ENCODE measurements around the gene NRDC.
"Not testable (repeated sequence)": the region's sequence is repeated elsewhere in the genome, so short reads cannot be mapped to it uniquely, and the experiment has no call there.

Gene NRDC

DNA sequence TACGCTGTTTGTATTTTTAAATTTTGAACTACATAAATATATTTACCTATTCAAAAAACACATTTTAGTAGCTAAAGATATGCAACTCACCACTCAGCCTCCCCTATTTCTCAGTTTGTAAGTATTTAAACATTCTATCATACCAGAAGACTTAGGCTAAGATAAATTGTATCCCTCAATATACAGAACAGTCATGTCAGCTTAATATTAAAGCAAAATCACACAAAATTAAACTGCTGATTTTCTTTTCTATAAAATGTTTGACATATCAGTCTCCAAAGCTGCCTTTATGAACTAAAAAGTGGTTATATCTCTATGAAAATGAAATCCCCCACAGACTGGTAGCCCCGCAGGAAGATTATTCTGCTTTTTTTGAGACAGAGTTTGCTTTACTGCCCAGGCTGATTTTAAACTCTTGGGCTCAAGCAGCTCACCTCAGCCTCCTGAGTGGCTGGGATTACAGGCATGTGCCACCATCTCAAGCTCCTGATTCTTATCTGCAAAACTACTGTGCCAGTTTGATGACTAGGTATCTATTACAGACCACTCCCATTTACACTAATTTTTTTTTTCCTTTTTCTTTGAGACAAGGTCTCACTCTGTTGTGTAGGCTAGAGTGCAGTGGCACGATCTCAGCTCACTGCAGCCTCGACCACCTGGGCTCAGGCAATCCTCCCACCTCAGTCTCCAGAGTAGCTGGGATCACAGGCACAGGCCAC, 37.6 kb downstream of the NRDC start:
- DNase-seq (ENCODE audit: low read depth) = no peak

DNA sequence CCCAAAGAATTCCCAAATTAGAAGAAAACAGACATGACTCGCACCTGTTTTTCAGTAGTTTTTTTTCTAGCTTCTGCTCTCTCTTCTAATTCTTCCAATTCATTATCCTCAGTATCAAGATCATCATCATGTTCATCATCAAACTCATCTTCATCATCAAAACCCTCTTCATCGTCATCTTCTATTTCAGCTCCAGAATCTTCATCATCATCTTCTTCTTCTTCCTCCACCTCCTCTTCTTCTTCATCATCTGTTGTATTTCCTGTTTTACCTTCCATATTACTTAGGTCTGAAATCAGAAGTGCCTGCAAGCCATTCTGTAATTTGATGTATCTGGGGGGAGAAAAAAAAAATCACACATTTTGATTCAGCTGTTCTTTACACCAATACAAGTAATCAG, 38.3 kb downstream of the NRDC start:
- no peak for DNase-seq (ENCODE audit: low read depth)

DNA sequence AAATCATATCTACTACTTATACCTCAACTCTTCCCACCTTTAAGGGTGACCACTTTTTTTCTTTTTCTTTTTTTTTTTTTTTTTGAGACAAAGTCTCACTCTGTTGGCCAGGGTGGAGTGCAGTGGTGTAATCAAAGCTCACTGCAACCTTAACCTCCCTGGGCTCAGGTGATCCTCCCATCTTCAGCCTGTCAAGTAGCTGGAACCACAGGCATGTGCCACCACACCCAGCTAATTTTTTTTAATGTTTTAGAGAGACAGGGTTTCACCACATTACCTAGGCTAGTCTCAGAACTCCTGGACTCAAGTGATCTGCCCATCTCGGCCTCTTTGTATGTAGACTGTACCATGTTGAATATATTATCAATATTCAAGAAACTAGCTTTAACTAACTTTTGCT, 39.4 kb downstream of the NRDC start:
- no peak for DNase-seq (ENCODE audit: low read depth)

DNA sequence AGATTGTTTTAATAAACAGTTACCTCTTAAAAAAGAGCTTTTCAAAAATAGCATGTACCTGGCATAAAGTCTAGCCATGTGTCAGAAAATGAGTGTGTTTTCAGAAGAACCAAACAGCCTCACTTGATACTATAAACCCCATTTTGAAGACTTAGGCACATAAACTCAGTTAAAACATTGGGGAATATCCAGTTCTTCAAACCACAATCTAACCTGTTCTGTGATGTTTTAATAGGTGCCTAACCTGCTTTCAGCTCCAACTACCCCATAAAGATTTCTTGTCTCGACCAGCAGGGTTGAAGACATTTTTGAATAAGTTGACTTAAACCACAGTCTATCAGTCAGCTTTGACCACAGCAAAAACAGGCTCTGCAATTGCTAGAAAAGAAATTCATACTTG, 41.3 kb downstream of the NRDC start:
- no peak for DNase-seq (ENCODE audit: low read depth)

DNA sequence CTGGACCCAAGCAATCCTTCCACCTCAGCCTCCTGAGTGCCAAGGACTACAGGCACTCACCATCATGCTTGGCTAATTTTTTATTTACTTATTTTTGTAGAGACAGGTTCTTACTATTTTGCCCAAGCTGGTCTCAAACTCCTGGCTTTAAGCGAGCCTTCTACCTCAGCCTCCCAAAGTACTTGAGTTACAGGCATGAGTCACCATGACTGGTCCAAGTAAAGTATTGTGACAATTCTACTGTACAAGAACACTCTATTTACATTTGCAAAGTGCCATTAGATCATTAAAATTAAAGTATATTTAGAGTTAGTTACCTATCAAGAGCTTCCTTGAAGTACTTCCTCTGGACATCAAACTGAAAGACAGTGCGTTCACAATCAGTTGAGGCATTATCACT, 44.8 kb downstream of the NRDC start:
- no peak for DNase-seq (ENCODE audit: low read depth)

DNA sequence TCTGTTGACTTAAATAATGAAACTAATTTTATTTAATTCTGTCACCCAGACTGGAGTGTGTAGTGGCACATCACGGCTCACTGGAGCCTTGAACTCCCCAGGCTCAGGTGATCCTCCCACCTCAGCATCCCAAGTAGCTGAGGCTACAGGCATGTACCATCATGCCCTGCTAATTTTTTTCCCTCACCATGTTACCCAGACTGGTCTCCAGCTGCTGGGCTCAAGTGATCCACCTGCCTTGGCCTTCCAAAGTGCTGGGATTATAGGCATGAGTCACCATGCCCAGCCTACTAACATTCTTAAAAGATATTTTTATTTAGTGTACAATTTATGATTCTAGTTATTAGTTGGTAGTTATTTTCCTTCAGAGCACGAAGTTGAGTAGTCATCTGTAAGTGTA, 49.5 kb downstream of the NRDC start:
- DNase-seq (ENCODE audit: low read depth) = no peak

DNA sequence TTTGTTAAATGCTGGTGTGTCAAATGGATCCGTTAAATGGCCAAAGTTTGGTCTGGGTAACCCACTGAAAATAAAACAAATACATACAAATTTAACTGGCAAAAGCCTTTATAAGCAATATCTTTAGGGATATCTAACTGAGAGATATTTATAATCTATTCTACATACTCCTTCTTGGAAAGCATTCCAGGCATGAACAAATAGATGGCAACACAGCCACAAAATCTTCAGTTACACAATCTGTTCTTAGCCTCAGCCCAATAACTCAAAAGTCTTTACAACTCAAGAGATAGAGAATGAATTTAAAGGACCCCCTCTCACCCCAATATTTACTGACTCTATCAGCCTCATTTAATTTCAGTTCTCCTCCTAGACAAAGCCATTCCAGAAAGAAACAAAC, 58.7 kb downstream of the NRDC start:
- DNase-seq (ENCODE audit: low read depth) = no peak

DNA sequence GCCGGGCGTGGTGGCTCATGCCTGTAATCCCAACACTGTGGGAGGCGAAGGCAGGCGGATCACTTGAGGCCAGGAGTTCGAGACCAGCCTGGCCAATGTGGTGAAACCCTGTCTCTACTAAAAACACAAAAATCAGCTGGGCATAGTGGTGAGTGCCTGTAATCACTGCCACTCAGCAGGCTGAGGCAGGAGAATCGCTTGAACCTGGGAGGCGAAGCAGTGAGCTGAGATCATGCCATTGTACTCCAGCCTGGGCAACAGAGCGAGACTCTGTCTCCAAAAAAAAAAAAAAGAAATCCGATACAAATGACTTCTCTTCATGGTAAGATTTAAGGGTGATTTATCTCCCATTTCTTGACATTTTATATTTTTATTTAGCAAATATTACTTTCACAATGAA, 59.5 kb downstream of the NRDC start:
- DNase-seq (ENCODE audit: low read depth) = not testable (repeated sequence)

DNA sequence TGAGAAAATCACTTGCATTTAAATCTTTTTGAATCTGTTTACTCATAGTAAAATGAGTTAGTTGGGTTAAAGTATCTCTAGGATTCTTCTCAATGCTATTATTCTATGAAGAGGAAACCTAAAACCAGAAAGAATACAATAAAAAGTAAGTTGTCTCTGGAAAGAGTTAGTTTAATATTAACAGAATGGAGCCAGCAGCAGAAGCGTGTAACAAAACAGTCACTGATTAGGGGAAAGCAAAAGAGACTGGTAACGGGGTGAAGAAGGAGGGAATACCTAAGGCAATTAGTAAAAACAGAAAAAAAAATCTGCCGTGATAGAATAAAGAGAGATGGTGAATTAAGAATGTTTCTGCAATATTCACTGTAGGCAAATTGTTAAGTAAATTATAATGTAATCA, 60.0 kb downstream of the NRDC start:
- no peak for DNase-seq (ENCODE audit: low read depth)

DNA sequence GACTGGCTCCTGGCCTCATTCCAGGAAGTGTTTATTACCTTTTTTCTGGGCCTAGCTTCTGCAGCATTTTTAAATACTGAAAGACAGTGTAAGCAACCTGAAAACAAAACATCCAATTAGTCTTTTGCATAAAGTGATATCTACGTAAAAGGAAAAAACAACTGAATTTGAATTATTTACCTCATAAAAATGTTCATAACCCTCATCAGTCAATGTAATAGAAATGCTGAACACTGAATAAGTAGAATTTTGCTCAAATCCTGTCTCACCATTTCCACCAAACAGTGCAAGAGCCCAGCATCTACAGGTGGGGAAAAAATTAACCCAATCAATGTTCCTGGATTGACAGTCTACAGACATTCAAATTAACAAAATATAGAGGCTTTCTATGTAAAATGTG, 64.0 kb downstream of the NRDC start:
- no peak for DNase-seq (ENCODE audit: low read depth)

DNA sequence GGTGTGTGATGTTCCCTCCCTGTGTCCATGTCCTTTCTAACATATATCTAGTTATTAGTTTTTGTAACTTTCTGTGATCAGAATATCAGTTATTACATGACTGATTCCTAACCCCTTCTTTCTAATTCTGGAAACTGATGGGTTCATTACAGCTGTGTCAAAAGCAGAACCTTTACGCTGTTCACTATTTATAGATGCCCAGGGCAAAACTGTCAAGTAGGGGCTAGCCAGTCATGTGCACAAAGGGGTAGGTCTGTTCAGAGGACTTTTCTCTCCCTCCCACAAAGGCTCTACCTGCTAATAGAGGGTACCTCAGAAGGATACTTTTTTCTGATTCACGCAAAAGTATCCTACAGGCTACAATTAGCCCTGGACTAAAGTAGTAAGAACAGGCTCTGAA, 79.2 kb downstream of the NRDC start:
- no peak for DNase-seq (ENCODE audit: low read depth)

DNA sequence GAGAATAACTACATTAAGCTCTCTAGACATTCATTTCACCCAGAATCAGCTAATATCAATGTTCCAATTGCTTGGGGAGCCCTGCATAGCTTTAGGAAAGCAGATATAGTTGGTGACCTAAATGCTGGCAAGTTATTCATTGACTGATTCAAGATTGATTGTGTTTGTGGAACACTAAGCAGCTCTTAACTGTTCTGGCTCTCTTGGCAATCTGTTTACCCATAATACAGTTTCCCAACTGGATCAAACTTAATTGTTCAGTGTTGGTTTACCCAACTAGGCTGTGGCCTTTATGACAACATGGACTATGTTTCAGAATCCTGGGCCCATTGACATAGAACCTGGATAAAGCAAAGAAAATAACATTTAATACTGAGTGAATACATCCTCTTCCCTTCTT, 83.7 kb downstream of the NRDC start:
- no peak for DNase-seq (ENCODE audit: low read depth)

DNA sequence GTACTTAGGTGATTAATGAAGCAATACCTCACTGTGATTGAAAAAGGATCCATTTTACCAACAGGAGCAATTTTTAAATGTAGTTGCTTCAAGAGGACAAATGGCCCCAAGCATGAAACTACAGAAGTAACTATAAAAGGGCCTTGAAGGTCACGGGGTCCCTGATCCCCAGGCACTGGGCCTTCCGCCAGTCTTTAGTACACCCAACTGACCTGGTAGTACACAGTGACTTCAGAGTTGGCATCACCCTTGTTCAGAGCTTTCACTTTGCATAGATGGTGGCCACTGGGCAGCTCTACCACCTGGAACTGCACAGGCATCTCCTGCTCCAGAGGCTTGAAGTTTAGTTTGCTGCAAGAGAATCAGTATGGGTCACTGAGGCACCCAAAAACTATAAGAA, 84.3 kb downstream of the NRDC start:
- DNase-seq (ENCODE audit: low read depth) = no peak

DNA sequence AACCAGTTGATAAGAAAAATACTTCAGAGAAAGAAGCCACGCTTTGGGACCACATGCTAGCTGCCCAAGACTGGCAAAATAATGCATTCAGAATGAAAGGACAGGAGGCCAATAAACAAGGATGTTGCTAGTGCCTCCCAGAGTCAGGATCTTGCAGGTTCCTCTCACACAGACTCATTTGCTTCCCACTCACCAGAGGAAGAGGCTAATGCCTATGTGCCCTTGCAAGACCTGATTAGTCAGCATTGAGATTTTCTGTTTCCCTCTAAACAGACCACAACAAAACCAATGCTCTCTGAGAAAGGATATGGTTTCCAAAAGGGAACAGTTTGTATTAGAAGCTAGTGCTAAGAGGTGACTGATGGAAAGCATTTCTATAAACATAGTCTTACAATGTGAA, 85.7 kb downstream of the NRDC start:
- DNase-seq (ENCODE audit: low read depth) = no peak

DNA sequence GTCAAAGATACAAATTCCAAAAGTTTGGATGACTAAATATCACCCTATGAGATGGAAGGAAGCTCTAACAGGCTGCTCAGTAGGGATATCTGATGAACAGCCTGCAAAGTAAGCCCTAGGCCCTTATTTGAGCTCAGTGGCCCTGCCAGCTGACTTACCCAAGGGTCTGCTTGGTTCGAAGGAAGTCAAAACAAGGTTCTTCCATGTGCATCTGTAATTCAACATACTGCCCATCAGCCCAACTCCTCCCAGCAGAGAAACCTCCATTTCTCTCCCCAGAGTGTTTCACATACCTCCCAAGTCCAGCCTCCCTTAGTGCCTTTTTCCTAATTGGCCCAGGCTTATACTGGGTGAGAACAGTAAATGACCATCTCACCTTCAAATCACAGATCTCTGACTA, 86.6 kb downstream of the NRDC start:
- no peak for DNase-seq (ENCODE audit: low read depth)

DNA sequence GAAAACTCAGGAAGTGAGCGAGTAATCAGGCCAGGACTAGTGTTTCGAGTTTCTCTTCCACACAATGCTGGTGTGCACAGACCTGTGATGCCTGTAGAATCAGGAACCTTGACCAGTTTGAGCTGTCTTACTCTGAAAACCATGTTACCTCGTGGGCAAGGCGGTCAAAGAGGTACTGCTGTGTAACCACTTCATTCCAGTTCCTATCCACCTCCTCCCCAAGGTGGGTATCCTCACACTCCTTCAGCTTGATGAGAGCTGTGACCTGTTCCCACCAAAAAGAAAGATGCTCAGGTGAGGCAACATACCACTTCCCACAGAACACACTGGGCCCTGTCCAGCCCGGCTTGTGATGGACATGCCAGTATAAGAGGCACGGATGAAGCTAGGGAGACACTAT, 88.1 kb downstream of the NRDC start:
- no peak for DNase-seq (ENCODE audit: low read depth)

DNA sequence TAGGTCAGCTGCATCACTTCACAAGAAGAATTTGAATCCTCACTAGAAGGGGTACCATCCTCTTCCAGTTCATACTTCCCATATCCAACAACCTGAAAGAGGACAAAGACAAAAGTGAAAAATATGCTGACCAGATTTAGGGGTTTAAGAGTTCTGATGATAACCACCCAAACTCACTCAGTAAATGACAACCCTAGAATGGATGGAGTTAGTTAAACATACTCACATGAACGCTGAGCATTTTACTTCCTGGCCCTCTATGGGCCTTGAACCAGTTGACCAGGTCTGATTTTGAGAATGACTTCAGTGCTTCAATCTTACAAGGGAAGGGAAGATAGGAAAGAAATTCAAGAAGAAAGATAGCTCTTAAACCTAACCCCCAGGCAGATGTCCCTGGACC, 89.2 kb downstream of the NRDC start:
- DNase-seq (ENCODE audit: low read depth) = no peak

DNA sequence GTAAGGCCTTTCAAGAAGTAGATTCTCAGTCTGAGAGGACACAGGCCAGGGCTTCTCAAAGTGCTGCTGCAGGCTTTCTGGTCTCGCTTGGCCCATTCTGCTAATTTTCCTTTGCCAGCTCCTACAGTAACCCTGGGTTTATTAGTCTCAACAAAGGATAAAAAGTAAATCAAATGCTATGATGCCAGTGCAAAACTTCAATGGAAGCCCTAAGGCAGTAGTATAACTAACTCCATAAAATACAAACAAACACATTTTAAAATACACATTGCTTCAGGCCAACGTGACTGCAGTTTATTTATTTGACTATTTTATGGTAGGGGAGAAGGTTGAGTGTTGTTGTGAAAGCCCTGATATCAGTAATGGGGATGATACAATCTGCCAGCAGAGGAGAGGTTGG, 89.6 kb downstream of the NRDC start:
- DNase-seq (ENCODE audit: low read depth) = no peak

DNA sequence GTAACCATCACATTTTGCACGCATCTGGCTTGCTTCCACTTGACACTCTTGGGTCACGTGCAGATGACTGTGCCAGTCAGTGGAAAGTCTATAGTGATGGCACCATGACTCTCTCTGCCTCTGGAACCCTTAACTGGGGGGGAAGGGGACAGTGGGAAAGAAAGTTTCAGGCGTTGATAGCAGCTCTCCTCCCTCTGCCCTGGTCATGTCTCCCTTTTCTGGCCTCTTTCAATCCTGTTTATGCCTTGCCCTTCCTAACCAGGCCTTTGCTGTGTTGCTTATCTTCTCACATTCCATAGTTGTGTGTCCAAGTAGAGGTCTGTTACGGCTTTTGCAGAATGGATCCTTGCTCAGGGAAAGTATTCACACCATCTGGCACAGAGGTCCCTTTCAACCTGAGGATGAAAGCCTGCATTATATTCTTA, 93.5 kb downstream of the NRDC start:
- DNase-seq (ENCODE audit: low read depth) = no peak

DNA sequence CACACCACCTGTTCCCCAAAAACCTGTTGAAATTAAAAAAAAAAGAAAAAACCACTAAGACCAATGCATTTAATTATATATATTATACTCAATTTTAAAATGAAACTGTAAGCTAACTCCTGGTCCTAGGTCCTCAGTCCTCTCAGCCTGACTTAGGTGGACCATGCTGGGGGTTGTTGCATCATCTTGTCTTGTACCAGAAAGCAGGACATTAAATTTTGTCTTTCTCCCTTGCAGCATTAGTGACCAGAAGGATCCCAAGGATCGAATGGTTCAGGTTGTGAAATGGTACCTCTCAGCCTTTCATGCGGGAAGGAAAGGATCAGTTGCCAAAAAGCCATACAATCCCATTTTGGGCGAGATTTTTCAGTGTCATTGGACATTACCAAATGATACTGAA, 97.6 kb downstream of the NRDC start:
- no peak for DNase-seq (ENCODE audit: low read depth)

DNA sequence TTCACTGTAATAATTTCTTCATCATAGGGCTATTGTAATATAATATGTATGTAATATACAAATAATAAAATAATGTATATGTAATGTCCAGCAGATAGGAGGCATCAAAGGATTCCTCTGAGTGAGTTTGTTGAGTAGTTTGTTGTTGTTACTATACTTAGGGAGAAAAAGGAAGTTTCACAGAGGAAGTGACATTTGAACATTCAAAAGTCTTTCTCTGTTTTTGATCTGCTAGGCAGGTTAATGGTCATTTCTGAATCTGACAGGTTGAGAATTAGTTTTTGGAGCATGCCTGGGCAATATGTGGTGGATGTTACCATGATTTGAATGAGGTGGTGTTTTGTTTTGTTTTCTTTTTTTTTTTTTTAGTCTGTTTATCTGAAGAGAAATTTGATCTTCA, 102.1 kb downstream of the NRDC start:
- no peak for DNase-seq (ENCODE audit: low read depth)

DNA sequence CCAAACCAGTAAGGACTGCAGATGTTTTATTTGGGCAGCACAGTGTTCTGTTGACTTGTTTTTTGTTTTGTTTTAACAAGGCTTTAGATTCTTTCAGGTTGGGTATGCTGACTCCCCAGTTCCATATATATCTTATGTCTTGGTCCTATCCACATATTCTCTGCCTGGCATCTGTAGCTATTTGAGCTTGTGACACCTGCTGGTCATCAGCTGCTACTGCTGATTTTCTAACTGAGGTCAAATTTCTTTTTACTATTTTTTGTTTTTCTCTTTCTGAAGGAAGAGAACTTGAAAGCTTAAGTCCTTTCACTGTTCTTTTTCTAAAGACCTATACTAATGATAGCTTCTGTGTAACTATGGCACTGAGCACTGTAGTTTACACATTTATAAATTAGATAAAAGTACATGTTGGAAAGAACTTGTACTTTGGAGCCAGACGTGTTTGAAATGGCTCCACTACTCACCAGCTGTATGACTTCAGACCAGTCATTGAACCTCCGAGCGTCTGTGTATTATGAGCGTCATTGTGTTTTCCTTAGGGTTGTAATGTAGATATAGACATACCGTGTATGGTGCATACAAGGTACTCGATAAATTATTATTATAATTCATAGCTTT, 109.4 kb downstream of the NRDC start:
- no peak for DNase-seq (ENCODE audit: low read depth)

DNA sequence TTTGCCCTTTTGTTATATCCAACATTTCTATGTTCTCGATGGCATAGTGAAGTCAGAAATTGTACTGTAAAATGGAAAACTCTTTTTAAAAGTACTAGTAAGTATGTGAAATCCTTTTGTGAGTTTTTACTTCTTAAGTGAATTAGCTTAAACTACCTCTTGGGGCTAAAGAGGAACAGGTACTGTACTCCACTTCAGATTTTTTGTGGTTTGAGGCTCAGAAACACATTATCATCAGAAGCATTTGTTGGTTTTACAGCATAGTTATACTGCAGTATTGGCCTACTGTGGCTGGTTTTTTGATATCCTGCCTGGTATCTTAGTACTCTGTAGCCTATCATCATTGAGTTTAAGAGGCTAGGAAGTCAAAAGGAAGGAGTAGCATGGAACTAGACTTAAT, 117.2 kb downstream of the NRDC start:
- no peak for DNase-seq (ENCODE audit: low read depth)

DNA sequence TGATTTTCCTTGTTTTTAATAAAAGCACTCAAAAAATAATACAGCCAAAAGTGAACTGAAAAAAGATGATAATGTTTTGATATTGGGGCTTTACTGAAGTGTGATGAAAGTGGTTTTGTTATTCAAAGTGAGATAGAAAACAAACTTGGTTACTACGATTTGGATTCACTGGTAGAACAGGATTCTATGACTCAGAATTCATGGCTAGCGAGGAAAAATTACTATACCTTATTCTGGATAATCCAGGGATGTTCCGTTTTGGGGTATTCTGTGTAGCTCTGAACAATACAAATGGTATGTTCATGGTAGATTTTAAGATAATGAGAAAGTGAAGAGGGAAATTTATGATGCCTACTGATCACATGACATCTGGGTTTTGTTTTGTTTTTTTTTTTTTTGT, 117.7 kb downstream of the NRDC start:
- DNase-seq (ENCODE audit: low read depth) = no peak
